K562 (cell line): ENCODE measurements around the gene COG6. TPM values are rescaled to one million over a fixed set of nuclear protein-coding genes. Genes with fewer than 3 reads are reported as not detected.

Experiments used
- ATAC-seq: fragments of 200-7000 bp; cut with Tn5 transposase; 3 replicates; pipeline ENCODE4 v1.9.1; 2020; ENCODE audit warnings: moderate library complexity
- BruUV-seq: library from RNA; stranded (reverse); fragments of 400-500 nt; replicated peaks from 2 replicates; lab custom pipeline; 2021; lab: Mats Ljungman, UMichigan
- CTCF ChIA-PET: fragments of 300-600 bp; formaldehyde crosslinking; extraction: SDS; loops from one replicate; lab custom pipeline; 2021; ENCODE audit warnings: low intra/inter-chr PET ratio; lab: Yijun Ruan, JAX
- POLR2A ChIA-PET: fragments of 300-600, 350-650 bp; sonication (Branson Sonifier 250); formaldehyde crosslinking; extraction: SDS; loops from one replicate; lab custom pipeline; 2021; ENCODE audit warnings: antibody characterized with exemption, inconsistent platforms; lab: Yijun Ruan, JAX
- DNase-seq, 4 experiments: peaks; one replicate each; pipeline versions ENCODE4 v3.0.0 to v3.0.0-alpha.2; 2011 to 2018; ENCODE audit warnings: low spot score in 3 of 4, mixed read lengths in 3 of 4; ENCODE audit errors: extremely low read depth in 1 of 4
- FAIRE-seq: peaks from 2 replicates; lab custom pipeline; 2011; peaks lifted over from hg19 to GRCh38; lab: Jason Lieb, UNC
- H2AFZ ChIP-seq: 2 replicates; pipeline ENCODE4 v1.6.0; 2011; ENCODE audit warnings: low read depth, low read length, control low read depth, inconsistent platforms
- H3K27ac ChIP-seq: fragments of 200-600 bp; 3 replicates; pipeline ENCODE4 v1.8.0; 2011; ENCODE audit warnings: low read depth, mild to moderate bottlenecking, control low read depth, inconsistent platforms, low read length, moderate library complexity, mixed read lengths; ENCODE audit errors: extremely low read depth
- H3K27me3 ChIP-seq, 2 experiments: fragments of 300-600 bp in 1 of 2; 2 replicates in 1 of 2; 3 replicates in 1 of 2; pipeline versions ENCODE4 v1.6.0 to v1.8.0; 2011; ENCODE audit warnings: inconsistent platforms in 2 of 2, low read length in 2 of 2, mild to moderate bottlenecking in 1 of 2, mixed read lengths in 1 of 2, moderate library complexity in 1 of 2; ENCODE audit not compliant: control insufficient read depth in 2 of 2, insufficient read depth in 2 of 2
- H3K36me3 ChIP-seq: fragments of 300-600 bp; 3 replicates; pipeline ENCODE4 v1.8.0; 2011; ENCODE audit warnings: mild to moderate bottlenecking, low read length, inconsistent platforms; ENCODE audit not compliant: control insufficient read depth, insufficient read depth
- H3K4me1 ChIP-seq, 2 experiments: fragments of 200-600 bp in 1 of 2; replicated peaks in 1 of 2; 2 replicates in 1 of 2; 3 replicates in 1 of 2; pipeline versions ENCODE4 v1.5.1 to v1.8.0; 2011; ENCODE audit warnings: inconsistent platforms in 2 of 2, low read length in 2 of 2, mild to moderate bottlenecking in 1 of 2, mixed read lengths in 1 of 2, moderate library complexity in 1 of 2; ENCODE audit not compliant: control insufficient read depth in 2 of 2, insufficient read depth in 2 of 2
- H3K4me2 ChIP-seq: 2 replicates; pipeline ENCODE4 v1.6.1; 2011; ENCODE audit warnings: low read length, control low read depth, inconsistent platforms, mixed read lengths; ENCODE audit not compliant: insufficient read depth
- H3K4me3 ChIP-seq: fragments of 200-600 bp; sonication (generic), shearing (Covaris generic); 2 replicates; pipeline ENCODE4 v1.5.1; 2016; ENCODE audit warnings: control low read depth, inconsistent platforms
- H3K79me2 ChIP-seq: fragments of 200-600 bp; 3 replicates; pipeline ENCODE4 v1.8.0; 2011; ENCODE audit warnings: low read length, inconsistent platforms; ENCODE audit not compliant: control insufficient read depth, insufficient read depth
- H3K9ac ChIP-seq, 2 experiments: 2 replicates each; pipeline versions ENCODE4 v1.6.0 to v1.6.1; 2011; ENCODE audit warnings: low read depth in 2 of 2, low read length in 2 of 2, control low read depth in 1 of 2, inconsistent platforms in 1 of 2, mild to moderate bottlenecking in 1 of 2, mixed read lengths in 1 of 2; ENCODE audit not compliant: insufficient read depth in 1 of 2
- H3K9me1 ChIP-seq: one replicate; pipeline ENCODE4 v1.6.0; 2011; ENCODE audit warnings: inconsistent platforms, mild to moderate bottlenecking, low read length, moderate library complexity; ENCODE audit not compliant: control insufficient read depth, insufficient read depth
- H3K9me3 ChIP-seq: replicated peaks from 2 replicates; pipeline ENCODE4 v1.5.1; 2011; ENCODE audit warnings: low read depth, low read length, inconsistent platforms; ENCODE audit not compliant: control insufficient read depth, insufficient read depth
- H4K20me1 ChIP-seq: replicated peaks from 2 replicates; pipeline ENCODE4 v1.6.1; 2011; ENCODE audit warnings: low read length, inconsistent platforms, mixed read lengths; ENCODE audit not compliant: control insufficient read depth, insufficient read depth
- GTF2E2 ChIP-seq: fragments of 200-800 bp; sonication (Bioruptor generic); IDR thresholded peaks from 2 replicates; pipeline ENCODE4 v1.6.1; 2016; ENCODE audit warnings: missing genetic modification characterization, missing compliant biosample characterization
- HDGF ChIP-seq: fragments of 450-650 bp; IDR thresholded peaks from 2 replicates; pipeline ENCODE4 v1.6.1; 2016
- ID3 ChIP-seq, 2 experiments: fragments of 250-450 bp in 1 of 2; fragments of 450-650 bp in 1 of 2; sonication (Bioruptor Pico) in 1 of 2; IDR thresholded peaks; 2 replicates each; pipeline versions ENCODE4 v1.6.1 to v1.8.0; 2016 to 2021; ENCODE audit warnings: mild to moderate bottlenecking in 2 of 2, moderate library complexity in 2 of 2, missing compliant biosample characterization in 1 of 2, missing genetic modification characterization in 1 of 2
- KLF6 ChIP-seq: fragments of 250-450 bp; sonication (Bioruptor Pico); IDR thresholded peaks from 2 replicates; pipeline ENCODE4 v1.4.0; 2020; ENCODE audit warnings: mild to moderate bottlenecking, moderate library complexity, borderline replicate concordance
- MXD1 ChIP-seq: fragments of 250-450 bp; sonication (Bioruptor Pico); IDR thresholded peaks from 2 replicates; pipeline ENCODE4 v1.8.0; 2021; ENCODE audit warnings: borderline replicate concordance, mild to moderate bottlenecking, moderate library complexity; ENCODE audit not compliant: poor library complexity, severe bottlenecking
- PHB2 ChIP-seq: fragments of 450-650 bp; IDR thresholded peaks from 2 replicates; pipeline ENCODE4 v1.6.1; 2017; ENCODE audit warnings: low read depth
- SIRT6 ChIP-seq: IDR thresholded peaks from one replicate; pipeline ENCODE4 v1.6.1; 2012; ENCODE audit warnings: low read depth, mild to moderate bottlenecking, control low read depth, inconsistent platforms, low read length, moderate library complexity
- ZBTB26 ChIP-seq: fragments of 450-650 bp; formaldehyde crosslinking; IDR thresholded peaks from 2 replicates; pipeline ENCODE4 v1.4.0; 2022; ENCODE audit warnings: missing genetic modification characterization
- ZBTB33 ChIP-seq: sonication (generic); formaldehyde crosslinking; IDR thresholded peaks from 2 replicates; pipeline ENCODE4 v1.8.1; 2023; ENCODE audit warnings: mild to moderate bottlenecking, missing genetic modification reagents
- ZBTB7A ChIP-seq: IDR thresholded peaks from 2 replicates; pipeline ENCODE4 v1.6.1; 2011; ENCODE audit warnings: low read depth, mild to moderate bottlenecking, low read length, moderate library complexity, borderline replicate concordance; ENCODE audit not compliant: control insufficient read depth
- ZNF143 ChIP-seq: sonication (generic); formaldehyde crosslinking; IDR thresholded peaks from 2 replicates; pipeline ENCODE4 v1.9.0; 2022; ENCODE audit warnings: mild to moderate bottlenecking, missing genetic modification reagents
- ZNF354B ChIP-seq: fragments of 250-450 bp; sonication (Bioruptor Pico); IDR thresholded peaks from 2 replicates; pipeline ENCODE4 v1.4.0; 2020
- ZNF764 ChIP-seq: fragments of 250-450 bp; sonication (Bioruptor Pico); IDR thresholded peaks from 2 replicates; pipeline ENCODE4 v1.4.0; 2020; ENCODE audit warnings: low read depth, mild to moderate bottlenecking, moderate library complexity
- WGBS: fragments of 100-300 bp; shearing (Covaris generic); methylation state at CpG from one replicate; pipeline ENCODE4 v1.1.6; 2016; ENCODE audit warnings: low coverage, mixed read lengths; ENCODE audit not compliant: insufficient coverage; ENCODE audit errors: missing lambda C conversion rate; 5-methylcytosine and 5-hydroxymethylcytosine counted together
- in situ Hi-C: fragments of 300-500 bp; cut with MboI; formaldehyde crosslinking; loops from 4 replicates; pipeline ENCODE4 v1.15.0; 2018; ENCODE audit warnings: inconsistent platforms, mixed read lengths
- intact Hi-C: fragments of 100-400 bp; cut with micrococcal nuclease; formaldehyde crosslinking; loops from 2 replicates; pipeline ENCODE4 v1.14.2; 2022
- polyA plus RNA-seq, 8 experiments: library from polyadenylated mRNA; depleted of rRNA in 4 of 8; stranded (reverse) in 5 of 8; unstranded in 3 of 8; fragments of >200 nt; fragmentation: Nextera tagmentation in 2 of 8; fragmentation: Illumina TruSeq in 1 of 8; extraction: Ambion mirVana in 2 of 8; extraction: Trizol in 1 of 8; gene quantifications; 2 replicates each; pipeline versions ENCODE4 v1.2.1 to v1.2.3, GENCODE V29; 2011 to 2014; ENCODE audit warnings: inconsistent platforms in 1 of 8, missing spikeins in 1 of 8
- total RNA-seq, 7 experiments: library from RNA; depleted of rRNA in 6 of 7; stranded (reverse); fragments of >200 nt in 6 of 7; fragmentation: Illumina TruSeq in 2 of 7; extraction: Trizol in 2 of 7; gene quantifications; 2 replicates each; pipeline versions ENCODE4 v1.2.1 to v1.2.3, GENCODE V29; 2011 to 2021; ENCODE audit warnings: low replicate concordance in 1 of 7

COG6 gene
- total and polyA plus RNA-seq, 9 of the 15 experiments (the other 6 are each of a cell fraction or from before 2014, with no cell fraction given) = 2.6 to 20.9 (median 9.6) TPM

- ChIA-PET POLR2A (no interaction called here), CTCF (no interaction called here)
- peaks cover 6% of the 10 kb centered on the region; the same call in 1 of the 3 replicates for H3K36me3 ChIP-seq
- H3K79me2 ChIP-seq = no peaks in the 10 kb centered on the region
- no peaks in the 10 kb centered on the region for H4K20me1 ChIP-seq
- no peak overlapping the region for H3K4me3 ChIP-seq
- H3K4me2 ChIP-seq = no peak overlapping the region
- H3K9me1 ChIP-seq = no peaks in the 10 kb centered on the region
- H3K9me3 ChIP-seq = no peaks in the 10 kb centered on the region
- no peaks in the 10 kb centered on the region for H3K4me1 ChIP-seq
- no TSS peak for BruUV-seq
- TF ChIP-seq PHB2 (no peak), HDGF (no peak), MXD1 (CRISPR knock-in tag) (no peak), ID3 (CRISPR knock-in tag; IDR thresholded peaks at IDR 0.05) (no peak), ID3 (tag; IDR thresholded peaks at IDR 0.05) (no peak), ZBTB7A (no peak), ZNF354B (CRISPR knock-in tag) (no peak), ZNF764 (CRISPR knock-in tag) (no peak), KLF6 (no peak), ZNF143 (CRISPR knock-in tag) (no peak), ZBTB26 (CRISPR knock-in tag) (no peak), SIRT6 (no peak), ZBTB33 (CRISPR knock-in tag) (no peak), GTF2E2 (tag) (no peak)
- in situ Hi-C loops = no loop called here
- H3K9ac ChIP-seq = no peak overlapping the region
- 49% methylated on average over 3 of the region's 3 CpGs for WGBS
- DNase-seq = no peak
- no peak for FAIRE-seq
- no peak for ATAC-seq
- H3K27ac ChIP-seq = no peak overlapping the region
- H3K27me3 ChIP-seq = no peaks in the 10 kb centered on the region
- no peak overlapping the region for H2AFZ ChIP-seq
- intact Hi-C loops = no loop called here
Observed at GRCh38 chr13:39675904-39676303, 20.4 kb downstream of the COG6 start.
